Measurements from ENCODE around the gene CKM.
"Not testable (repeated sequence)": the region's sequence is repeated elsewhere in the genome, so short reads cannot be mapped to it uniquely, and the experiment has no call there.

CKM gene

DNA sequence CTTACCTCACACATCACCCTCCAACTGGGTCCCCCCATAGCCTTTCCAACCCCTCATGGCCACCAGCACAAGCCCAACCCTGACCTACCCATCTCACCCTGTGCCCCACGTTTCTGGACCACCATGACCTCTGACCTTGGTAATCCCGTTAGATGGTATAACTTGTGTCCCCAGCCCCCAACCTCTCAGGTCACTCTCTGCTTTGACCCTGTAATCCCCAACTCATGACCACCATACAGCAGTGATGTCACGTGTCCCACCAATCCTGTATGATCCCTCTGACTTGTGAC, 26.4 kb upstream of the CKM start:
- DNase-seq (ENCODE audit: low read depth in 2 of 2): no peak

DNA sequence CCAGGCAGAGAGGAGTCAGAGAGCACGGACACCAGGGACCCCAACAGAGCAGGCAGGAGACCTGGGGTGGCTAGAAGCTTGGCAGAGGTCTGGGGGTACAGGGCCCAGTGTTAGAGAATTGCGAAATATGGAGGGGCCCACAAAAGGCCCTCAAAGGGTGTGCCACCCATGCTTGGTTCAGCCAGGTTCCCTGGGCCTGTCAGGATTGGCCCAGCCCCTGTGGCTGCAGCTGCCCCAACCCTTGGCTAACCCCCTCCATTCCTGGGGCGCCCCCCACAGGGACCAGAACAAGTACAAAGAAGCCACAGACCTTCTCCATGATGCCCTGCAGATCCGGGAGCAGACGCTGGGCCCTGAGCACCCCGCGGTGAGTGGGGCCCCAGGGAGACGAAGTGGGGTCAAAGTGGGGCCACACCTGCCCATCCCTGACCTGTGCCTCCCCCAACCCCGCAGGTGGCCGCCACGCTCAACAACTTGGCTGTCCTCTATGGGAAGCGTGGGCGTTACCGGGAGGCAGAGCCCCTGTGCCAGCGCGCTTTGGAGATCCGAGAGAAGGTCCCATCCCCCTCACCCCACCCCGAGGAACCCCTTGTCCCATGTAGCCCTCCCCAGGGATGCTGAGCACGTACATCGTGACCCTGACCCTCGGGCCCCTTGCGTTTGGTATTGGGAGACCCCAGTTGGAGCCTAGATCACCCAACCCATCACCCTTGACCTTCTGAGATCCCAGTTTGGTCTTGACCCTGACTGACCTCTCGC, 25.9 kb upstream of the CKM start:
- no peak for DNase-seq (ENCODE audit: low read depth in 2 of 2)

DNA sequence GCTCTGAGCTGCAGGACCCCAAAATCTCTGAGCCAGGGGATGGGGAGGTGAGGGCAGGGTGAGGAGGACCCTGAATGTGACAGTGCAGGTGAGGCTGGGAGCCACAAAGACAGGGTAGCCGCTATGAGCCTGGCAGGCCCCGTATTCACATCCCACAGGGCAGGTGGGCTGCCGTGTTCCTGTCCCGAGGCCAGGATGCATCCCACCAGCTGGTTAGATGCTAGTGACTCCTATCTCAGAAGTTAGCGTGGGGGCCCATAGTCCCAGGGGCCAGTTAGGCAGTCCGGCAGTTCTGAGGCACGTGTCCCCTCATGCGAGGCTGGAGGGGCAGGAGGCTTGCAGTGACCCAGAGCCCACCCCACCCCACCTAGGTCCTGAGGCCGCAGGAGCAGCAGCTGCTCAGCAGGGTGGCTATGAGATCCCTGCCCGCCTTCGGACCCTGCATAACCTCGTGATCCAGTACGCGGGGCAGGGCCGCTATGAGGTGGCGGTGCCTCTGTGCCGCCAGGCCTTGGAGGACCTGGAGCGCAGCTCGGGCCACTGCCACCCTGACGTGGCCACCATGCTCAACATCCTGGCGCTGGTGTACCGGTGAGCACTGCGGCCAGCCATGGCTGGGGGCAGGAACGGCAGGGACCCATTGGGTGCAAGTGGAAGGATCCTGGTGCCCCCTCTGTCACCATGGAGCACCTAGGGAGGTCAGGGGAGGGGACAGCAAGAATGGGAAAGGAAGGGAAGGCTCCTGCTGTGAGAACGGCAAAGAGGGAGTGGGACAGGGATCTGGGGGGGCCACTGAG, 25.1 kb upstream of the CKM start:
- DNase-seq (ENCODE audit: low read depth in 2 of 2): no peak

DNA sequence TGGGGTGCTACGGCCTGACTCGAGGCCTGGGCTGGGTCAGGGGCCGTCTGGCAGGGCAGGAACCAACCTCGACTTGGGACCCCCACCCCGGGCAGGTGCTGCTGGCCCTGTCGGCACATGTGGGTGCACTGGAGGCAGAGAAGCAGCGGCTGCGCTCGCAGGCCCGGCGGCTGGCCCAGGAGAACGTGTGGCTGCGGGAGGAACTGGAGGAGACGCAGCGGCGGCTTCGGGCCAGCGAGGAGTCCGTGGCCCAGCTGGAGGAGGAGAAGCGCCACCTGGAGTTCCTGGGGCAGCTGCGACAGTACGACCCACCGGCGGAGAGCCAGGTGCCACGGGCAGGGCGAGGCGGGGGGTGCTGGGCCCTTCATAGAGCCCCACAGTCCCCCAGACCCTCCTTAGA, 23.8 kb upstream of the CKM start:
- DNase-seq (ENCODE audit: low read depth in 2 of 2): no peak

DNA sequence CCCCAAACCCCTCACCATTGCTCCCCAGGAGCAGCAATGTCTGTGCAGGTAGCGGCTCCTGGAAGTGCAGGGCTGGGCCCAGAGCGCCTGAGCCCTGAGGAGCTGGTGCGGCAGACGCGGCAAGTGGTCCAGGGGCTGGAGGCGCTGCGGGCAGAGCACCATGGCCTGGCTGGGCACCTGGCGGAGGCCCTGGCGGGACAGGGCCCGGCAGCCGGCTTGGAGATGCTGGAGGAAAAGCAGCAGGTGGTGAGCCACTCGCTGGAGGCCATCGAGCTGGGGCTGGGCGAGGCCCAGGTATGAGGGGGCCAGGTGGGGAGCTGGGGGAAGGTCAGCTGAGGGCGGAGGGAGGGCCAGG, 22.8 kb upstream of the CKM start:
- DNase-seq (ENCODE audit: low read depth in 2 of 2): no peak

DNA sequence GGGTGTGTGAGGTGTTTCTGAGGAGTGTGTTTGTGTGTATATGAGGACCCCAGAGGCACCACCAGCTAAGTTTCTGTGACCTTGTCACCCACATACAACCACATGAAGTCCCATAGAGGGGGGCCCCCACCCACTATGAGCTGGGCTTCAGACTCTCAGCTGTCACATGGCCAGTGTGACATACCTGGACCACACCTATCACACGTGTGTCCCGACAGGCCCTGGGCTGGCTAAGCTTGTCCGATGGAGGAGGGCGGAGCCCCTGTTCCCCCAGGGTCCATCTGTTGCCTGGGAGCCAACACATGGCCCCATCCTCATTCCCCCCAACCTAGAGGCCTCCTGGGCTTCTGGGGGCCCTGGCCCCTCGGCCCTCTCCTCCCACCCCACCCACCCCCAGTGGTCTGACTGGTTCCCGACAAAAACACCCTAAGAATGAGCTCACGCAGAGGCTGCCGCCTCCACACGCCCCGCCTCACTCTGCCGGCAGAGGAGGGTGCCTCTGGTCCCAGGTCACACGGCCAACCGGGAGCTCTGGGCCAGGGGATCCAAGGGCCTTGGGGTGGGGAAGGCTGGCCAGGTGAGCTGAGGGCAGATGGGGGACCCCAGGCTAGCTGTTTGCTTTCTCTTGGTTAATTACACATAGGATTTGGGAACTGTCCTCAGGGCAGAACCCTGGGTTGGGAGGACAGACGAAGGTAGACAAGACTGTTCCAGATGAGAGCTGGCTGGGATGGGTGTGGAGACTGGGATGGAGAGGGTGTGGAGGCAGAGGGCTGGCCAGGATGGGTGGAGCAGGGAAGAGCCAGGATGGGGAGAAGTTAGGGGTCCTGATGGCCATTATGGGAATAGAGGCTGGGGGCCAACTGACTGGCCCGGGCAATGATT, 22.2 kb upstream of the CKM start:
- DNase-seq (ENCODE audit: low read depth in 2 of 2): no peak

DNA sequence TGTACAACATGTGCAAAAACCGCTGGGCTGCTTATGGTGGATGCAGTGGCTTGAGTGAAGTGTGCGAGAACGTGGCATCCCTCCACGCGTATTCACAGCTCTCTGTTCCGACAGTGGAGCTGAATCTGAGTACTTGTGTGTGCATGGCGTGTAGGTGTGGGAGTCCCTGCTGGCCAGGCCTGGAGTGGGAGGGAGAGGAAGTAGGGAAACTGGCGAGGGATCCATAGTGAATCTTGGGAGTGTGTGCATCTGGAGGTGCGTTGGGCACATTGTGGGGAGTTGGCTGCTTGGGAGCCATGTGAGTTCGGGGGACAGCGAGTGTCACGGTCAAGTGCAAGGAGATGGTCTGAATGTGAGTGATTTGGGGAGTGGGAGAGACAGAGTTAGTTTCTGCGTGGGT, 20.2 kb upstream of the CKM start:
- DNase-seq (ENCODE audit: low read depth in 2 of 2): no peak

DNA sequence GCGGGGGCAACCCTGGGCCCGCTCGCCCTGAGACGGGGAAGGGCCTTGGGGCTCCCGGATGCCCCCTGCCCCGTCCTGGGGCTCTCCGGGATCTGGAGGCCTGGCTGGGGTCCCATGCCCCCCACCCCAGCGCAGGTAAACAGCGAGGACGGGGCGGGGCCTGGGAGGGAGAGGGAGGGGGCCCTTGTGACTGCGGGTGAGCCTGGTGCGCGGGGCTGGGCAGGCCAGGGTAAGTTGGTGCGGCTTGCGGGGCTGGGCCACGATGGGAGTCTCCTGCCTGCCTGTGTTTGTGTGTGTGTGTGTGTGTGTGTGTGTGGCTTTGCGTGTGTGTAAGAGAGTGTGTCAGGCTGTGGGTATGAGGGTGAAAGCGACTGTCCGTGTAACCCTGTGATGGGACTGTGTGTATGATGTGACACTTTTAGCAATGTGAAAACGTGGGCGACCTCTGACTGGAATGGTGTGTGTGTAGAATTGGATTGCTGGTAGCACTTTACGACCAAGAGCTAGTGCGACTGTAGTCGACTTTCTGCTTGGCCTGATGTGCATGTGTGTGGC, 18.3 kb upstream of the CKM start:
- no peak for DNase-seq (ENCODE audit: low read depth in 2 of 2)

DNA sequence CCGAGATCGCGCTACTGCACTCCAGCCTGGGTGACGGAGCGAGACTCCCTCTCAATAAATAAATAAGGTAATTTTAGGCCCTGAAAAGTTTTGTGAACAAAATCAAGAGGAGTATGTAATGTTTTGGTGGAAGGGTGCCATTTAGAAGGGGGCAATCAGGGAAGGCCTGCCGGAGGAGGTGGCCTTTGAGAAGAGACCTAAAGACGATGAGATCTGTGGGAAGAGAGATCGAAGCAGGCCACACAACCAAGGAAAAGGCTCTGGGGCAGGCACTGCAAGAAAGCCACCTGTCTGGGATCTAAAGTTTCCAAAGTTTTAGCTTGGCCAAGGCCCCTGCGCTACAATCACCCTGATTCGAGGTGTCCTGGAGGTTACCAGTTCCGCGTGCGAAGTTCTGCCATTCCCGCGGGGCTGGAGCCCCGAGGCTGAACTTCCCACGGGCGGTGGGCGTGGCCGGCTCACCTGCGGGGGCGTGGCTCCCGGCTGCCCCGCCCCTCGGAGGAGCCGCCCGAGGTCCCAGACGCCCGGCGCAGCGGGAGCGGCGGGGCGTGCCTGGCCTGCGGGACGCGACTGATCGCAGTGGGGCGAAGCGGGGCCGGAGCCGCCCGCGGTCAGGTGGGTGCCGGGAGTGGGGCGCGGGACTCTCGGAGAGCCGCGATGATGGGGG, 17.7 kb upstream of the CKM start, which contains the start of gene KLC3:
Gene KLC3, plus strand, starts transcription at position 519 of the 667 bp plus-strand sequence. CDS start 4,792 bp downstream, outside the sequence.
- DNase-seq (ENCODE audit: low read depth in 2 of 2): peak in 1 of 2 donors; percentile 14

DNA sequence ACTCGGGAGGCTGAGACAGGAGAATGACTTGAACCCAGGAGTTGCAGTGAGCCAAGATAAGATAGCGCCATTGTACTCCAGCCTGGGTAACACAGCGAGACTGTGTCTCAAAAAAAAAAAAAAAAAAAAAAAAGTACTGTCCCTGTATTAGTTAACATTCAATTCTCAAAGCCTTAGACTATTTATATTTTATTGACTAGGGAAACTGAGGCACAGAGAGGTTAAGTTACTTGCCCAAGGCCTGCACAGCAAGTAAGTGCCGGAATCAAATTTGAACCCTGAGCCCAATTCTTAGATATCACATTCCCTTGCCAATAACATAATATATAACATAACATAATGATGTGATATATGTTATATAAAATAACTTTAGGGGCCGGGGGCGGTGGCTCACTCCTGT, 17.0 kb upstream of the CKM start:
- DNase-seq (ENCODE audit: low read depth in 2 of 2): no peak

DNA sequence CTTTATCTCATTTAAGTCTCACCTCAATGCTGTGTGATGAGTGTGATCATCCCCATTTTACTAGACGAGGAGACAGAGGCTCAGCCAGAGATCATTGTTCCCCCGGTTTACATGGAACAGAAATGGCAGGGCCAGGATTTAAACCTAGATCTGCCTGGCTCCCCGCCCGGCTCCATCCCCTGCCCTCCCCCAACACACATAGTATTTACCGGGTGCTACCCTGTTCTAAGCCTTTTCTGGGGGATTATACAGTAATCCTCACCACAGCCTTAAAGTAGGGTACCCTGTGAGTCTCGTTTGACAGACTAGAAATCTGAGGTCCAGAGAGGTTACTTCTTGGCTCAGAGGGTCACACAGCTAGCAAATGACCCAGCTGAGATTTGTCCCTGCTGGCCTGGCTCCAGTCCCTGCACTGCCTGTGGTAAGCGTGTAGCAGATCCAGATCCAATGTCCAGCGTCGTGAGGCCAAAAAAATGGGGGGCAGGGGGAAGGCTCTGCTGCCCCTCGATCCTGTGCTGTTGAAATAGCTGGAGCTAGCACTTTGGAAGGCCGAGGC, 14.1 kb upstream of the CKM start:
- no peak for DNase-seq (ENCODE audit: low read depth in 2 of 2)

DNA sequence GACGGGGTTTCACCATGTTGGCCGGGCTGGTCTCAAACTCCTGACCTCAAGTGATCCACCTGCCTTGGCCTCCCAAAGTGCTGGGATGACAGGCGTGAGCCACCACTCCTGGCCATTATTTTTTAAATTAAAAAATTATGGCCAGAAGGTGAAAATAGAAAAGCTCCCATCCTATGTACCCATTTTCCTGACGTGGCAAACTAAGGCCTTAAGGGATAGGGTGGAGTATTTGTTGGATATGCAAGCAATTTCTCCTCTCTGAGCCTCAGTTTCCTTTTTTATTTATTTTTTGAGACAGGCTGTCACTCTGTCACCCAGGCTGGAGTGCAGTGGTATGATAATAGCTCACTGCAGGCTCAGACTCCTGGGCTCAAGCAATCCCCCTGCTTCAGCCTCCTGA, 12.2 kb upstream of the CKM start:
- not testable (repeated sequence) for DNase-seq (ENCODE audit: low read depth in 2 of 2)

DNA sequence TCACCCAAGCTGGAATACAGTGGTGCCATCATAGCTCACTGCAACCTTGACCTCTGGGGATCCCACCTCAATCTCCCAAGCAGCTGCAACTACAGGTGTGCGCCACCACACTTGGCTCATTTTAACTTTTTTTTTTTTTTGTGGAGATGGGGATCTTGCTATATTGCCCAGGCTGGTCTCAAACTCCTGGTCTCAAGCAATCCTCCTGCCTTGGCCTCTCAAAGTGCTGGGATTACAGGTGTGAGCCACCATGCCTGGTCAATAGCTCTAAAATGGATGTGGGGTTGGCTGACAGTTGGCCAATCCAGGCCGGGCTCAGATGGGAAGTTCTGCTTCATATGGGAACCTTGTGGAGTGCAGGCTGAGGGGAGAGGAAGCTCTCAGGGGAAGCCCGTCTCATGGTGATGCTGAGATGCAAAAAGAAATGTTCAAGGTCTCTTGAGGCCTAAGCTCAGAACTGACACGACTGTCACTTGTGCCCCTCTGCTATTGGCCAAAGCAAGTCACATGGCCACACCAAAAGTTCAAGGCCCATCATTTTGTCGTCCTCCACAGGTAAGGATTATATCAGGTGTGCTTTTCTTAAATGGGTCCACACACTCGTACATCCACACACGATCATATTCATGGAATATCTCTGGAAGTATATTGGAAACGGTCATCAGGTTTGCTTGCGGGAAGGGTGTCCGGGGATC, 11.1 kb upstream of the CKM start:
- no peak for DNase-seq (ENCODE audit: low read depth in 2 of 2)

DNA sequence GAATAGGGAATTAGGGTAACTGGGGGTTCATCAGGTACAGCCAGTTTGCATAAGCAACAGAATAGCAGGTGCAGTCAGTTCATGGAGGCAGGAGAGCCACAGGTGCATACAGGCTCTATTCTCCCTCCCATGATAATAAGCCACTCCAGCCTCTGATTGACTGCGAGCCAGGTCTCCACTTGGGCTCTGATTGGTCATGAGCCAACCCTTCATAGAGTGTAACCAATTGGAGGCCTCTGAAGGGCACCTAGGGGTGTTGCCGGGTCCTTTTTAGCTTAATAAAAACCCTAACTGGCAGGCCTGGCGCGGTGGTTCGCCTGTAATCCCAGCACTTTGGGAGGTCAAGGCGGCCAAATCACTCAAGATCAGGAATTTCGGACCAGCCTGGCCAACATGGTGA, 8.7 kb upstream of the CKM start:
- no peak for DNase-seq (ENCODE audit: low read depth in 2 of 2)

DNA sequence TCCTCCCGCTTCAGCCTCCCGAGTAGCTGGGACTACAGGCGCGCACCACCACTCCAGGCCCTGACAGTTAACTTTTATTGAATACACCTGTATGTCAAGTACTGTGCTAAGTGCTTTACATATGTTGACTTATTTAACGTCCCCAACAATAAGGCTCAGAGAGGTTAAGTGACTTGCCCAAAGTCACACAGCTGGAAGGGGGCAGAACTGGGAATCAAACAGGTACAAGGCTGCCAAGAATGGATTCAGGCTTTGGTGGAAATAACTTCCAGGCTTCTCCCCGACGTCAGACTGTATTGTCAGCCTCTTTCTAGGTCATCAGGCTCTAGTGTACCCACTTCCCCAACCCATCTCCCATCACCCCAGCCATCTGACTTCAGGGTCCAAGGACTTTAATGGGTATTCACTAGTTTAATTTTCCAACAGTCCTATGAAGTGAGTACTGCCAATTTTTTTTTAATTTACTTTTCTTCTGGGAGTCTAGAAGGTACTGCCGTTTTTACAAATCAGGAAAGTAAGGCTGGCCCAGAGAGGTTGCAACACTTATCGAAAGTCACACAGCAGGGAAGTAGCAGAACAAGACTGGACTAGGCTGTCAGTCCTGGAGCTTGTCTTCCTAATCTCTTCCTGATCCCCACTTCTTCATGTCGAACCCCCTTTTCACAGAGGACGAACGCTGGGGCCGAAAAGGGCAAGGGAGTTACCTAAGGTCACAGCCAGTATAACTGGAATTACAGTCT, 4.9 kb upstream of the CKM start:
- DNase-seq (ENCODE audit: low read depth in 2 of 2): no peak

DNA sequence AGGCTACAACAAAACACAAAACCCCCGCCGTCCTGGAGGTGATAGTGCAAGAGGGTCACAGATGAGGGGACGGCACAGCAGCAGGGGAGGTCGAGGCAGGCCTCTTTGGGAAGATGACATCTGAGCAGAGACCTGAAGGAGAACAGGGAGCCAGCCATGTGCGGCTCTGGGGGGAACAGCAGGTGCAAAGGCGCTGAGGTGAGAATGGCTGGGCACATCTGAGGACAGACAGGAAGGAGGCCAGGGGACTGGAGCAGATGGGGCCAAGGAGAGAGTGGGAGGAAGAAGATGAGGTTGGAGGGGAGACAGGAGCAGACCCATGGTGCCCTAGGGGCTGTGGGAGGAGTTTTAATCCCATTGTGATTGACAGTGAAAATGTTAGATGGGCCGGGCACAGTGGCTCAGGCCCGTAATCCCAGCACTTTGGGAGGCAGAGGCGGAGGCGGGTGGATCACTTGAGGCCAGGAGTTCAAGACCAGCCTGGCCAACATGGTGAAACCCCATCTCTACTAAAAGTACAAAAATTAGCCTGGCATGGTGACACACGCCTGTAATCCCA, 1.8 kb upstream of the CKM start:
- DNase-seq (ENCODE audit: low read depth in 2 of 2): no peak

DNA sequence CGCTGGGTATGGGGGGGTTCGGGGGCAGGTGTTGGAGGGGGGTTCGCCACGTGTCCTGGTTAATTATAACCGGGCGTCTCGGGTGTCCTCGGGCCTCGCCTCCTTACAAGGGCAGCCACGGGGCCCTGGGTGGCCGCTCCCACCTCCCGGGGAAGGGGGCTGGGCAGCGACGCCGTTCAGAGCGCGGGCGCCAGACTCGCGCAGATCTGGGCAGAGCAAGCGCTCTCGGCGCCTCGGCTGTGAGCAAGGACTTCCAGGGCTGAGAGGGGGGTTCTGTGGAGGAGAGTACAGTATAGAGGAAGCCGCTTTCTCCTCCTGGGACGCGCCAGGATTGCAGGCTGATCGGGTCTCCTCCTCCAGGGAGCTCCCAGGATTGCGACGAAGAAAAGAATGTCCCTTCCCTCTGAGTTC, 1.0 kb upstream of the CKM start:
- DNase-seq (ENCODE audit: low read depth in 2 of 2): no peak

DNA sequence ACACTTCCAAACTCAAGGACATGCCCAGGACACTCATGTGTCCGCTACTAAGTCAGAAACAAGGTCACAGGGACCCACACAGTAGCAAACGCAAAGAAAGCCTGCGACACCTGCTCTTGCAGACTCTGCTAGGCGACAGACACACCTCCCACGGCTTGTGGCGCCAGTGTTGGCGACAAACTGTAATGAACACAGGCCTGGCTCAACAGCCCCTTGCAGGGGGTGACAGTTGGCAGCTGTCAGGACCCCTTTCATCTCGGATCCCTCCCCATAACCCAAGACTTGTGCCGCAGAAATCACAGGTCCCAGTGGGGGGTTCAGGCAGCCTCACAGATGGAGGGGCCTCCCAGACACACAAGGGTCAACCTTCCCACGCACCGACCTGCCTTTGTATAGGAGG, 364 bp downstream of the CKM start:
- no peak for DNase-seq (ENCODE audit: low read depth in 2 of 2)

DNA sequence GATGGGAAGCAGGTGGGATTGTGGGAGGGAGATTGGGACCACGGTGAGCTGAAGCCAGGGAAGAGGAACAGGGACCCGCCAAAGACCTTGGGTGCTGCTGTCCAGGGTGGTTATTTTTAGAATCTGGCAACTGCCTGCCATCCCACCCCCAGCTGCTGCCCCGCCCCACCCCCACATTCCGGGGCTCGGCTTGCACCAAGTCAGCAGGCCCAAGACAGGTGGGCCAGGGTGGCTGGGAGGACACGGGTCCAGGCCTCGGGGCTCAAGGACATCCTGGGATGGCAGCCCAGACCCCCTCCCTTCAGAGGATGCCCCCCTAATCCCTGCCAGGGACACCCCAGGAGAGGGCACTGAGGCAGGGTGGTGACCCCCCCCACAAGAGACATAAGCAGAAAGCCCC, 827 bp downstream of the CKM start:
- no peak for DNase-seq (ENCODE audit: low read depth in 2 of 2)

Data from stimulated activated CD8-positive, alpha-beta memory T cell treated with anti-CD3 and anti-CD28 coated beads, Interleukin-7, amount 100 ng/mL, for 4 hours (primary cell).